Coronary artery (tissue), 2 donors: ENCODE results near the gene ANO6.

Experiments used
- DNase-seq: peaks from one replicate; pipeline ENCODE4 v3.0.0-alpha.2; 2017; ENCODE audit warnings: low spot score
- H3K27ac ChIP-seq, 2 donors: fragments of 200-600 bp; sonication (generic); one replicate each; pipeline ENCODE4 v1.5.1; 2016 to 2019
- H3K4me3 ChIP-seq: fragments of 200-600 bp; sonication (generic); 2 replicates; pipeline ENCODE4 v1.5.1; 2016; ENCODE audit warnings: mild to moderate bottlenecking, moderate library complexity
- CTCF ChIP-seq: fragments of 200-600 bp; sonication (generic); IDR thresholded peaks from one replicate; pipeline ENCODE4 v1.5.1; 2019; ENCODE audit warnings: antibody characterized with exemption

Gene ANO6

GRCh38 chr12:45409966-45410365, 194.1 kb downstream of the ANO6 start:
- H3K27ac ChIP-seq, result no peak overlapping the region

GRCh38 chr12:45411626-45412025, 195.7 kb downstream of the ANO6 start:
- H3K27ac ChIP-seq, result no peak overlapping the region
- no peak for DNase-seq
- no peak overlapping the region for H3K4me3 ChIP-seq
- TF ChIP-seq CTCF, result no peak

More at GRCh38 chr12:45409966-45410365, 194.1 kb downstream of the ANO6 start:
- DNase-seq, result no peak
- H3K4me3 ChIP-seq, result no peak overlapping the region
- no peak for TF ChIP-seq CTCF

GRCh38 chr12:45415393-45415817, 199.5 kb downstream of the ANO6 start:
- Histone ChIP-seq H3K27ac (peak overlapping the region; percentile 70 to 74), H3K4me3 (no peak overlapping the region)
- DNase-seq, result peak; percentile 78
- TF ChIP-seq CTCF, result no peak

GRCh38 chr12:45416126-45416525, 200.2 kb downstream of the ANO6 start:
- peak overlapping the region in 1 of 2 donors; percentile 70 for H3K27ac ChIP-seq
- H3K4me3 ChIP-seq, result no peak overlapping the region
- TF ChIP-seq CTCF, result no peak
- DNase-seq, result no peak

- H3K27ac ChIP-seq, result no peak overlapping the region
- no peak for TF ChIP-seq CTCF
- no peak for DNase-seq
- no peak overlapping the region for H3K4me3 ChIP-seq
Observed at GRCh38 chr12:45418520-45418919, 202.6 kb downstream of the ANO6 start.

- Histone ChIP-seq H3K27ac (no peak overlapping the region), H3K4me3 (no peak overlapping the region)
- TF ChIP-seq CTCF, result no peak
- DNase-seq, result no peak
Observed at GRCh38 chr12:45419317-45419814, 203.5 kb downstream of the ANO6 start.

GRCh38 chr12:45421736-45422135, 205.8 kb downstream of the ANO6 start:
- no peak overlapping the region for H3K4me3 ChIP-seq
- no peak for TF ChIP-seq CTCF
- no peak overlapping the region for H3K27ac ChIP-seq
- no peak for DNase-seq
